Ascending aorta (tissue), 2 donors: ENCODE data around the gene PFN3. TPM values are rescaled to one million over a fixed set of nuclear protein-coding genes. Genes with fewer than 3 reads are reported as not detected.
A peak's percentile ranks its signal among the peaks of the same experiment; 100 is the strongest.

Experiments
- DNase-seq, 2 donors: peaks; one replicate each; pipeline ENCODE4 v3.0.0-alpha.2; 2019; ENCODE audit warnings: low spot score in 2 of 2
- H3K27ac ChIP-seq, 2 donors: fragments of 200-600 bp; sonication (generic); one replicate each; pipeline ENCODE4 v1.5.1; 2016 to 2017; ENCODE audit warnings: mild to moderate bottlenecking in 1 of 2
- H3K27me3 ChIP-seq: fragments of 200-600 bp; sonication (generic); one replicate; pipeline ENCODE4 v1.5.1; 2017
- H3K36me3 ChIP-seq, 2 donors: fragments of 200-600 bp; sonication (generic); one replicate each; pipeline ENCODE4 v1.5.1; 2016
- H3K4me1 ChIP-seq, 2 donors: fragments of 200-600 bp; sonication (generic); one replicate each; pipeline ENCODE4 v1.5.1; 2016 to 2017; ENCODE audit warnings: mild to moderate bottlenecking in 1 of 2
- H3K4me3 ChIP-seq, 2 donors: fragments of 200-600 bp; sonication (generic); one replicate each; pipeline ENCODE4 v1.5.1; 2016 to 2017; ENCODE audit warnings: mild to moderate bottlenecking in 1 of 2
- H3K9me3 ChIP-seq, 2 donors: fragments of 200-600 bp; sonication (generic); one replicate each; pipeline ENCODE4 v1.5.1; 2016
- intact Hi-C: fragments of 100-400 bp; cut with DNase I; formaldehyde crosslinking; loops from one replicate; pipeline ENCODE4 v1.15.1; 2023
- total RNA-seq: library from RNA; depleted of rRNA; stranded (reverse); fragments of >200 nt; gene quantifications from one replicate; pipeline ENCODE4 v1.1.0, GENCODE V29; 2016
- TF ChIP-seq, protein P1 (sequence below), 3 experiments: fragments of 200-600 bp in 2 of 3; fragments of 450-650 bp in 1 of 3; sonication (generic) in 2 of 3; IDR thresholded peaks; one replicate each; pipeline ENCODE4 v1.5.1; 2016 to 2019; ENCODE audit warnings: antibody characterized with exemption in 3 of 3, mild to moderate bottlenecking in 1 of 3, moderate library complexity in 1 of 3

The PFN3 gene
- total RNA-seq, 1 donor from 2014 or later = not detected

GRCh38 chr5:177369645-177370440, 30.6 kb downstream of the PFN3 start:
- TF ChIP-seq, protein P1, sequence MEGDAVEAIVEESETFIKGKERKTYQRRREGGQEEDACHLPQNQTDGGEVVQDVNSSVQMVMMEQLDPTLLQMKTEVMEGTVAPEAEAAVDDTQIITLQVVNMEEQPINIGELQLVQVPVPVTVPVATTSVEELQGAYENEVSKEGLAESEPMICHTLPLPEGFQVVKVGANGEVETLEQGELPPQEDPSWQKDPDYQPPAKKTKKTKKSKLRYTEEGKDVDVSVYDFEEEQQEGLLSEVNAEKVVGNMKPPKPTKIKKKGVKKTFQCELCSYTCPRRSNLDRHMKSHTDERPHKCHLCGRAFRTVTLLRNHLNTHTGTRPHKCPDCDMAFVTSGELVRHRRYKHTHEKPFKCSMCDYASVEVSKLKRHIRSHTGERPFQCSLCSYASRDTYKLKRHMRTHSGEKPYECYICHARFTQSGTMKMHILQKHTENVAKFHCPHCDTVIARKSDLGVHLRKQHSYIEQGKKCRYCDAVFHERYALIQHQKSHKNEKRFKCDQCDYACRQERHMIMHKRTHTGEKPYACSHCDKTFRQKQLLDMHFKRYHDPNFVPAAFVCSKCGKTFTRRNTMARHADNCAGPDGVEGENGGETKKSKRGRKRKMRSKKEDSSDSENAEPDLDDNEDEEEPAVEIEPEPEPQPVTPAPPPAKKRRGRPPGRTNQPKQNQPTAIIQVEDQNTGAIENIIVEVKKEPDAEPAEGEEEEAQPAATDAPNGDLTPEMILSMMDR (IDR thresholded peaks at IDR 0.05) = no peak
- peaks cover 7 to 9% of the 10 kb centered on the region in 2 donors for H3K4me1 ChIP-seq
- DNase-seq = no peak
- H3K27ac ChIP-seq = no peak overlapping the region
- no peaks in the 10 kb centered on the region for H3K9me3 ChIP-seq
- no peaks in the 10 kb centered on the region for H3K36me3 ChIP-seq
- intact Hi-C loops = no loop called here
- H3K4me3 ChIP-seq = no peak overlapping the region
- no peaks in the 10 kb centered on the region for H3K27me3 ChIP-seq

GRCh38 chr5:177368869-177369644, 31.4 kb downstream of the PFN3 start:
- Histone ChIP-seq H3K4me3 (no peak overlapping the region), H3K36me3 (no peaks in the 10 kb centered on the region), H3K9me3 (no peaks in the 10 kb centered on the region), H3K27ac (no peak overlapping the region), H3K27me3 (no peaks in the 10 kb centered on the region), H3K4me1 (peaks cover 7 to 9% of the 10 kb centered on the region in 2 donors)
- TF ChIP-seq, protein P1 (IDR thresholded peaks at IDR 0.05) = peak in 2 of 3 experiments; percentile 50 to 55
- DNase-seq = no peak
- intact Hi-C loops = no loop called here

GRCh38 chr5:177367981-177368868, 32.2 kb downstream of the PFN3 start:
- Histone ChIP-seq H3K27me3 (no peaks in the 10 kb centered on the region), H3K36me3 (no peaks in the 10 kb centered on the region), H3K4me3 (no peak overlapping the region), H3K27ac (no peak overlapping the region), H3K9me3 (no peaks in the 10 kb centered on the region), H3K4me1 (peaks cover 7 to 13% of the 10 kb centered on the region in 2 donors)
- TF ChIP-seq, protein P1 (IDR thresholded peaks at IDR 0.05) = no peak
- no peak for DNase-seq
- intact Hi-C loops = loop anchor here (2.0 kb wide), 1 partner anchor 59 kb away; the partner anchor contains the start of gene GRK6

- TF ChIP-seq, protein P1 (IDR thresholded peaks at IDR 0.05) = peak in 1 of 3 experiments; percentile 12
- DNase-seq = no peak
- intact Hi-C loops = loop anchor here (2.0 kb wide), 1 partner anchor 59 kb away; the partner anchor contains the start of gene GRK6
- H3K4me3 ChIP-seq = peak overlapping the region; percentile 41 to 62
- H3K4me1 ChIP-seq = peaks cover 7 to 18% of the 10 kb centered on the region in 2 donors
- peak overlapping the region; percentile 71 to 78 for H3K27ac ChIP-seq
- no peaks in the 10 kb centered on the region for H3K9me3 ChIP-seq
- no peaks in the 10 kb centered on the region for H3K36me3 ChIP-seq
- no peaks in the 10 kb centered on the region for H3K27me3 ChIP-seq
These were observed 33.1 kb downstream of the PFN3 start for GRCh38 chr5:177367323-177367848.
